Activated T-helper 1 cell treated with anti-CD3 and anti-CD28 coated beads, Interleukin-2, amount 50 U/mL, for 16 hours (primary cell): ENCODE data around the gene RIT1.
"Not testable (repeated sequence)": the region's sequence is repeated elsewhere in the genome, so short reads cannot be mapped to it uniquely, and the experiment has no call there.

ENCODE experiments used
- DNase-seq, 2 donors: peaks; one replicate each; pipeline ENCODE4 v3.0.0-alpha.2; 2020; ENCODE audit warnings: low read depth in 1 of 2, low spot score in 1 of 2

RIT1 gene

DNA sequence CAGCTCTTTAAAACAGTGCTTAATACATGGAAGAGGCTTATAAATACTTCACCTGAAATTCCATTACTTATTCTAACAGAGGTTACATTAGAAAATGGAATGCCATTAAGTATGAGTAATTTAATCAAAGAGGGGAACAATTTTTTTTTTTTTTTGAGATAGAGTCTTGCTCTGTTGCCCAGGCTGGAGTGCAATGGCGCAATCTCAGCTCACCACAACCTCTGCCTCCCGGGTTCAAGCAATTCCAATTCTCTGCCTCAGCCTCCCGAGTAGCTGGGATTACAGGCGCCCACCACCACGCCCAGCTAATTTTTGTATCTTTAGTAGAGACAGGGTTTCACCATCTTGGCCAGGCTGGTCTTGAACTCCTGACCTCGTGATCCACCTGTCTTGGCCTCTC is 15.5 kb downstream of the RIT1 start:
- not testable (repeated sequence) for DNase-seq

DNA sequence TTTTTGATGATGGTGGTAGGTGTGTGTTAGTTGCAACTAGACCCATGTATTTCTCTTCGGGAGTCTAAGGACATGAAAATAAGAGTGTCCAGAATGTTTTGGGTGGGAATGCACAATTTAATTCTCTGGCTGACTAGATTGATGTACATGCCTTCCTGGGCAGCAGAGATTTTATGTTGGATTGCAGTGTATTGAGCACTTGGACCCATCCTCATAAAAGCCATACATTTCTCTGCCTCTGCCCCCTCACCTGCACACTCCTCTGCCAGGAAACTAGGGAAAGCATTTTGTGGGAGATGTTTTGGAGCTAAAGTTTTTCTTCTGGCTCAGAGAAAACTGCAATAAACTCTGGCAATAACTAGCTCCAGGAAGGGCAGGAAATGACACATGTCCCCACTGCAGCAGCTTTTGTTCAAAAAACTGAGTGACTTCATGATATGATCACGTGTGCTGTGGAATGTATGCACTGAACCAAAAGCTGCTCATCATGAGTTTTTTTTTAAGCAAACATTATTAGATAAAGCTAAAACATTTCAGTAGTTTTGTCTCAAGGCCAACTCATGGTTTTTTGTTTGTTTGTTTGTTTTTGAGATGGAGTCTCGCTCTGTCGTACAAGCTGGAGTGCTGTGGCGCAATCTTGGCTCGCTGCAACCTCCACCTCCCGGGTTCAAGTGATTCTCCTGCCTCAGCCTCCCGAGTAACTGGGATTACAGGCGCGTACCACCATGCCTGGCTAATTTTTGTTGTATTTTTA is 17.6 kb downstream of the RIT1 start:
- DNase-seq = no peak

DNA sequence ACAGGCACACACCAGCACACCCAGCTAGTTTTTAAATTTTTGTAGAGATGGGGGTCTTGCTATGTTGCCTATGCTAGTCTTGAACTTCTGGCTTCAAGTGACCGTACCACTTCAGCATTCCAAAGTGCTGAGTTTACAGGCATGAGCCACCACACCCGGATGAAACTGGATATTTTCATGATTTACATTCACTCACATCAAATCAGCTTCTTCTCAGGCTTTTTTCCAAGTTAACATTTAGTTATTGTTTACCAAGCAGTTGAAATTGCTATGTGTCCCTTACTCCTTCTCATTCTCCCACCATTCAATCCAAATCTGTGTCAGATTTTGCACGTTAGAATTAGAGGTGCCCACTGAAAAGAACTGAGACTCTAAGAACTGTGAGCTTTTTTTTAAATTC is 18.4 kb downstream of the RIT1 start:
- DNase-seq = no peak

DNA sequence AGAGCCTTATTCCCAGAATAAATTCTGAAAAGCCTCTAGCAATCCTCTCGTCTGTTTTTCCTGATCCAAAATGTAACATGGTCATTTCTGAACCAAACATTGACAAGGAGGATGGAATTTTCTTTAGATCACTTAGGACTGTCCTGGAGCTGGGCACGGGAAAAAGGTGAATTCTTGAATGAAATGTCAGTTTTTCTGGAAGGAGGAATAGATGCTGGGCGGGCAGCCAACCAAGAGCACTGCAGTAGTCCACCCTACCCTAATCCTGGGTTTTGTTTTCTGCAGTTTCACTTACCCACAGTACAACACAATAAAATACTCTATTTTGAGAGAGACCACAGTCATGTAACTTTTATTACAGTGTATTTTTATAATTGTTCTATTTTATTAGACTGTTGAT is 20.9 kb downstream of the RIT1 start:
- no peak for DNase-seq

DNA sequence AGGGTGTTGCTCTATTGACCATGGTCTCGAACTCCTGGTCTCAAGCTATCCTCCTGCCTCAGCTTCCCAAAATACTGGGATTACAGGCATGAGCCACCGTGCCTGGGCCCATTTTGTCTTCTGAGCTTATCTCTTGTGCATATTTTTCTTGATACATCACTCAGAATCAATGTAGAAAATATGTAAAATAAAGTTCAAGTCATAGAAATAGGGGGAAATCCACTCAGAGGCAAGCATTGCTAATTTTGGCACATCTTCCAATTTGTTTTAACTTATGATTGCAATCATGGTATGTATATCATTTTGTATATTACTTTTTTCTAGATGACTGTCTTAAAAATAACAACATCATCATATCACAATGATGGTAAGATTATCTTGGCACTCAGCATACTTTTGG is 21.6 kb downstream of the RIT1 start:
- DNase-seq = no peak

DNA sequence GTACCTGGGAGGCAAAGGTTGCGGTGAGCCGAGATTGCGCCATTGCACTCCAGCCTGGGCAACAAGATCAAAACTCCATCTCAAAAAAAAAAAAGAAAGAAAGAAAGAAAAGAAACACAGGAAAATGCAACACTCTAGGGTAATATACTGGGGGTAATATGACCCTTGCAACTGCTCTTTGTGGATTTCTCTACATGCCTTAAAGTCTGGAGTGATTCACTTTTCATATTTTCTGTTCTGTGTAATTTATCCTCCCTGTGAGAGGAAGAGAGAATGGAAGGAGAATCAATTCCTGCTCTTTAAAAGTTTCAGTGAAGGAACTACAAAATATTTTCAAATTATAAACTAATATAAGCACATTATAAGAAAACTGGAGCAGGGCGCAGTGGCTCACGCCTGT is 22.7 kb downstream of the RIT1 start:
- no peak for DNase-seq

DNA sequence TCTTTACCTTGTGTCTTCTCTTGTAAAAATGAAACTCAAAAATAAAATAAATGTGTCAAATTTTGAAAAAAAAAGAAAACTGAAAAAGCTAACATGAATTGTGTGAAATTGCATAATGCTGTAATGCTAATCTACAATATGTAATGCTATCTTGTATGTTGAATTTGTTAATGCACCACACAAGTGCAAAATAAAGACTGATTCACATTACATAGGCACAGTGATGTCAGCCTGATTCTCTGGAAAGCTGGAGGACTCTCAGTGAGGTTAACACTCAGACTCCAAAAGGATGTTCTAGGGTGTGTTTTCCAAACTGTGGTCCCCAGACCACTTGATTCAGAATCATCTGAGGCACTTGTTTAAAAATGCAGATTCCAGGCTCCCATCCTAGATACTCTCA is 26.2 kb downstream of the RIT1 start:
- no peak for DNase-seq

DNA sequence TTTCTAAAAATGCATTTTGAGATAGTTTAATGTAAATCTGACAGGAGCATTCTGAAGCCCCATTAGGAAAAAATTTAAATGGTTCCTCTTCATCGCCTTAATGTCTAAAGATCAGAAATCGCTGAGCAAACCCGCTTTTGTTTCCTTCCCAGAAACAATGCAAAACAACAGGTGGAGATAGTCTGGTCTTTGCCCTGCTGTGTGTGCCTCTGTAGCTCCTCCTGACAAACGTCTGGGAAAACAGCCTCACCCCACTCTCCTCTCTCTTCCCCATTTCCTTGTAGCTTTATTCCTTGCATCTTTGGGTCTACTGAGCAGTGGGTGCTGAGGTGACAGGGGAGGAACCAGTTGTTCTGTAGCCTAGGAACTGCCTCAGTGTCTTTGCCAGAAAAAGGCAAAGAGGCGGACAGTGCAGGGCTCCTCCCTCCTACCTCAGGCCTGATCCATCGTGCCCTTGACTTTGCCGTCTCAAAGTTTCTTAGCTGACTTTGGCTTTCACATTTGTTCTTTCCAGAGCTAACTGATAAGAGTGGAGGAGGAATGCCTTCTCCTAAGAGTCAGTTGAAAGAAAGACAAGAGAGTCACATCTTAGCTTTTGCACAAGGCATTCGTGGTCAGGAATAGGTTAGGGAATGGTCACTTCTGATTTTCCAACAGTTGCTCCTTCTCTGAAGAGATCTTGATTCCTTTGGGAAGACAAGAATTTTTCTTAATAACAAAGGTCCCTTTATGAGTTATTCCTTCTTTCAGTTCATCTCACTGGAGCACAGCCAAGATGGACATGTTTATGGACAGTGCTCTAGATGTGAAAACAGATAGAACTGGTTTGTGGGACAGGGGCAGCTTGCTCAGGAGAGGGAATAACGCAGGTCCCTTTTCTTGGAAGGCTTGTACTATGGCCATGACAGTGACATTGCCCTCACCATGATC is 26.9 kb downstream of the RIT1 start:
- DNase-seq = no peak

DNA sequence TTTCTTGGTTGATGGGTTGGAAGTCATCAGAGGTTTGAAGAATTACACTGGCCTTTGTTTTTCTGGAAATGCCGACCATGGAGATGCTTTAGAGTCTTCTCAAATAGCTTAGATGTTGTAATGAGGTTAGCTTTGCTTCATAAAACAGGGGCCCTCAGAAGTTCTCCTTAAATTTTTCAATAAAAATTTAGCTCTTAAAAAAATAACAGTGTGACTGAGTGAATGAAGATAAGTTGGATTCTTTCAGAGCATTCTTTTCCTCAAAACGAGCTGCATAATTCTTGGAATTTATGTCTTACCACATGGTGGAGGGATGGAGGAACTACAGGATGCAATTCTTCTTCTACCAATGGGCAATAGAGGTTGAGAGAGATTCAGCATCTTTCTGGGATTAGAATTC is 28.4 kb downstream of the RIT1 start:
- DNase-seq = no peak

DNA sequence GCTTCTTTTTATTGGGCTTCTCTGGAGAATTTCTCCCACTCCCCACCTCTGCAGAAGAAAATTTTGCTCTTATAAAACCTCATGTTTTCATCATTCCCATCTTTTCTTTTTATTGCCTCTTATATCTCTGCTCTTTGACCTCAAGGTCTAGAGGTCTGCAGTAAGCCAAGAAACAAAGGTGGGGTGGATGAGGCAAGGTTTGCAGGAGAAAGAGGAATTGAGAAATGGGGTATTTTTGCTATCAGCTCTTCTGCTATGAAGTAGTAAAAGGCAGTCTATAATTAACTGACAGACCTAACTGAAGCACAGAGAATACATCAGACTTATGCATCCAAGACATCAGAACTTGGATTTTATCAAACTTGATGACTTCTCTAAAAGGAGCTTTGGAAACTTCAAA is 28.9 kb downstream of the RIT1 start:
- DNase-seq = no peak

DNA sequence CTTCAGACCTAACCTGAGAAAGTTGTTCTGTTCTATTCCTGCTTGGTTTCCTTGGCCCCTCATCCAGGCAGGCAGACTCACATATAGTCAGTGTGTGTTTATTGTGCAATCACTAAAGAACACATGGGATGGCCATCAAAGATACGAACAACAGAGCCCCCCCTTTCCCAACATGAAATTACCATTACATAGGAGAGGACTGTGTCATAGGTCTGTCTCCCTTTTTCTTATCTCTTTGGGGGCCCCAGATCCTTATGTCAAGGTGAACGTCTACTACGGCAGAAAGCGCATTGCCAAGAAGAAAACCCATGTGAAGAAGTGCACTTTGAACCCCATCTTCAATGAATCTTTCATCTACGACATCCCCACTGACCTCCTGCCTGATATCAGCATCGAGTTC is 30.2 kb downstream of the RIT1 start:
- DNase-seq = no peak

DNA sequence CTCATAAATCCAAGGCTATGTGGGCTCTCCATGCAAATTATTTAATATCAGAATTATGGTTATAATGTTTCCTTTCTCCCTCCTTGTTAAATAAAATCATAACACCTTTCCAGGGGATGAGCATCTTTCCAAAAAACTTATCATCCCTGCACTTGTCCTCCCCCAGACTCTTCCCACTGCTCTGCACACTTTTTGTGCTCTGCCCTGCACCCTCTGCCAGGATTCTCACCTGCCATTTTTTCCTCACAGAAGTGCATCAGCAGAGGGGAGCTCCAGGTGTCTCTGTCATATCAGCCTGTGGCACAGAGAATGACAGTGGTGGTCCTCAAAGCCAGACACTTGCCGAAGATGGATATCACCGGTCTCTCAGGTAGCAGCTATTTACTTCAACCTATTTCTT is 30.9 kb downstream of the RIT1 start:
- DNase-seq = no peak

DNA sequence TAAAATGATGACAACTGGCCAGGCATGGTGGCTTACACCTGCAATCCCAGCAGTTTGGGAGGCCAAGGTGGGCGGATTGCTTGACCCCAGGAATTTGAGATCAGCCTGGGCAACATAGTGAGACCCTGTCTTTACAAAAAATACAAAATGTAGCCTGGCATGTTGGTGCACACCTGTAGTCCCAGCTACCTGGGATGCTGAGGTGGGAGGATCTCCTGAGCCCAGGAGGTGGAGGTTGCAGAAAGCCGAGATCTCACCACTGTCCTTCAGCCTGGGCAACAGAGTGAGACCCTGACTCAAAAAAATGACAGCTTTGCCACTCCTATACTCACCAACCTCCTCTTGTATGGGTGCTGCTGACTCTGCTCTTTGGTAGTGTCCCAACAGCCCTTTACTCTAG is 33.2 kb downstream of the RIT1 start:
- DNase-seq = no peak

DNA sequence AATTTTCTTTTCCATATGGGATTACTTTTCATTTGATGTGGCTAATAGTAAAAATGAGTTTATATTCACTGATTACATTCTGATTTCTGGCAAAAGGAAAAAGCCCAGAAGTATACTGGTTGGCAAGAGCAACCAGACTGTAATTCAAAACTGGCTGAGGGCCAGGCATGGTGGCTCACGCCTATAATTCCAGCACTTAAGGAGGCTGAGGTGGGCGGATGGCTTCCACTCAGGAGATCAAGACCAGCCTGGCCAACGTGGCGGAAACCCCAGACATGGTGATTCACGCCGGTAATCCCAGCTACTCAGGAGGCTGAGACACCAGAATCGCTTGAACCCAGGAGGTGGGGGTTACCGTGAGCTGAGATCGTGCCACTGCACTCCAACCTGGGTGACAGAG is 37.3 kb downstream of the RIT1 start:
- no peak for DNase-seq

DNA sequence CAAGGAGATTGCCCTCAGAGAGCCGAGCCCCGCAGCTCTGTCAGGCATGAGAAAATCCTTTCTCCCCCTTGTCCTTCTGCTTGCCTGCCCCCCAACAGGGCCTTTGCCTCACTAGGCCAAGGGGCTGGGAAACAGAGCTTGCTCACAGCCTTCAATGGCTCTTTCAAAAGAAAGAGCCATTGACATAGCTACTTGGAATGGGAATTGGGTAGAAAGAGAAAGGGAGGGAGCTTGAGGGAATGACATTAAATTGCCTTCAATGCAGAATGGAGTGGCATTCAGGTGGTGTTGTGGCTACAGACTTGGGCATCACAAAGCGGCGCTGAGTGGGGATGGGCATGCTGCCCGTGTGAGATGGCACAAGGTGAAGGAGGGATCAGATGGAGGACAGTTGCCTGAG is 38.6 kb downstream of the RIT1 start:
- no peak for DNase-seq

DNA sequence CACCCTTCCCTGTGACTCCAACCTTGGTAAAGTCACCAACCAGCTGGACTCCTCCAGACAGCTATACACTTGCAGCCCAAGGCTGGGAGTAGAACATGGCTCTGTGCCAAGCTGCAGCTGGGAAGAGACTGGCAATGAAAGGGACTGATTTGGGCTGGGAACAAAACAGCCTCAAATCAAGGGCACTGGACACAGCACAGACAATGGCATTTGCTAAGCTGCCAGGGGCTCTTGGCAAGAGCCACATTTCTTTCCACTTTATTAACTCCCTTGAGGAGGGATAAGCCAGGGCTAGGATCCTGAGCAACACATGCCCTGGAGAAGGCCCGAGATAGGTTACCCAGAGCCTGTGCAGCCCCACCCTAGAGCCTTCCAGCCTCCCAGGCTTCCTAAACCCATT is 39.8 kb downstream of the RIT1 start:
- no peak for DNase-seq

DNA sequence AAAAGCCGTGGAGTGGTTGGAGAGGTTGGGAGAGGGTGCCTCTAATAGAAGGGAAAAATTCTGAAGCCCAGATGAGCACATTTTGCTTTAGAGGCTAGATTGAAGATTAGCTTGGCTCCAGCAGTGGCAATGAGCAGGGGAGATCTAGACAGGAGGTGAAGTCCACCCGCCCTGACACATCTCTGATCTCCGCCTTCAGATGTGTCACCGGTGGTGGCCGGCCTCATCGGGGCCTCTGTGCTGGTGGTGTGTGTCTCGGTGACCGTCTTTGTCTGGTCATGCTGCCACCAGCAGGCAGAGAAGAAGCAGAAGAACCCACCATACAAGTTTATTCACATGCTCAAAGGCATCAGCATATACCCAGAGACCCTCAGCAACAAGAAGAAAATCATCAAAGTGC is 43.4 kb downstream of the RIT1 start:
- no peak for DNase-seq

DNA sequence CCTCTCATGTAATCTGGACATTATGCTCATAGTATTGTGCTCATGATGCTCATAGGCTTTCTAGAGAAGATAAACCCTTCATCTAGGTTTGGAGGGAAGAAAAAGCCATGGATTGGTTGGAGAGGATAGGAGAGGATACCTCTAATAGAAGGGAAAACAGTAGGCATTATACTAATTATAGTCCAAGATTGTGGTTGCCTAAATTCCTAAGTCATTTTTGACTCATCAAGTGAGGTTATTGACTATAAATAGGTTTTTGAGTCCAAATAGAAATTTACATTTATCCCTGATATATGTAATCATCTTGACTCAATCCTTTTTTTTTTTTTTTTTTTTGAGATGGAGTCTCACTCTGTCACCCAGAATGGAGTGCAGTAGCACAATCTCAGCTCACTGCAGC is 46.8 kb downstream of the RIT1 start:
- DNase-seq = no peak

DNA sequence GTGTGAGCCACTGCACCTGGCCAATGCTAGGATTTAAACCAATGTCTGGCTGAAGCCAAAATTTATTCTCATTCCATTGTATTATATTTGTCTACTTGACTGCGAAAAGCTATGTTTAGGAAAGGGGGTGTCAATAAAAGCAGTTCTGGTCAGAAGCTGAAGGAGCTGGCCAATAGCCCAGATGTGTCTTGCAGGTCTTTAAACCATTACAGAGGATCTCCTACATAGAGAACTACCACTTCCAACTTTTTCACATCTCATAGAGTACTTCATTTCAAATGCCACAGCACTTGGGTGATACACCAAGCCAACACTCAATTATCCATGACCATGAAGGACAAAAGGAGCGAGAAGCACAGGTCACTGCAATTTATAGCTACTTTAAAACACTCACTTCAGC is 49.3 kb downstream of the RIT1 start:
- DNase-seq = no peak

DNA sequence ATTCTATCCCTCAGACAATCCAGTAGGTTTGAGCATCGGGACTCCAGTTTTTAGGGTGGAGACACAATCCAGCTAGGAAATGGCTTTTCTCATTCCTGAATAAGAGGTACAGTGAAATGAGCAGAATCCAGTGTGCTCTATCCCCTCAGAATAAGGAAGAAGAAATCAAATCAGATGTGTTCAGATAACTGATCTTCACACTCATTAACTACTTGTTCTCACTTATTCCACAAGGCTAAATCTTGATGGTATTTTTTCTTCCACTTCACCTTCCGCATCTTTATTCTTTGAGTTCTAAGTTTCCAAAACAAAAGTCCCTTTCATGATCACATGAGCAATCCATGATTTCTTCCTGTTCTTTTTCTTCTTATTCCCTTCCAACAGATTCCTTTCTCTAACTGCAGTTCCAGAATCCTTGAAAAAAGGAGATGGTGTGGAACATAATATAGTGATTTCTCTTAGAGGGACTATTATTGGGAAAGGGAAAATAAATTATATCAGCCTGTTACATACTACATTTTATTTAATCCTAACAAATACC is 50.1 kb downstream of the RIT1 start:
- no peak for DNase-seq

DNA sequence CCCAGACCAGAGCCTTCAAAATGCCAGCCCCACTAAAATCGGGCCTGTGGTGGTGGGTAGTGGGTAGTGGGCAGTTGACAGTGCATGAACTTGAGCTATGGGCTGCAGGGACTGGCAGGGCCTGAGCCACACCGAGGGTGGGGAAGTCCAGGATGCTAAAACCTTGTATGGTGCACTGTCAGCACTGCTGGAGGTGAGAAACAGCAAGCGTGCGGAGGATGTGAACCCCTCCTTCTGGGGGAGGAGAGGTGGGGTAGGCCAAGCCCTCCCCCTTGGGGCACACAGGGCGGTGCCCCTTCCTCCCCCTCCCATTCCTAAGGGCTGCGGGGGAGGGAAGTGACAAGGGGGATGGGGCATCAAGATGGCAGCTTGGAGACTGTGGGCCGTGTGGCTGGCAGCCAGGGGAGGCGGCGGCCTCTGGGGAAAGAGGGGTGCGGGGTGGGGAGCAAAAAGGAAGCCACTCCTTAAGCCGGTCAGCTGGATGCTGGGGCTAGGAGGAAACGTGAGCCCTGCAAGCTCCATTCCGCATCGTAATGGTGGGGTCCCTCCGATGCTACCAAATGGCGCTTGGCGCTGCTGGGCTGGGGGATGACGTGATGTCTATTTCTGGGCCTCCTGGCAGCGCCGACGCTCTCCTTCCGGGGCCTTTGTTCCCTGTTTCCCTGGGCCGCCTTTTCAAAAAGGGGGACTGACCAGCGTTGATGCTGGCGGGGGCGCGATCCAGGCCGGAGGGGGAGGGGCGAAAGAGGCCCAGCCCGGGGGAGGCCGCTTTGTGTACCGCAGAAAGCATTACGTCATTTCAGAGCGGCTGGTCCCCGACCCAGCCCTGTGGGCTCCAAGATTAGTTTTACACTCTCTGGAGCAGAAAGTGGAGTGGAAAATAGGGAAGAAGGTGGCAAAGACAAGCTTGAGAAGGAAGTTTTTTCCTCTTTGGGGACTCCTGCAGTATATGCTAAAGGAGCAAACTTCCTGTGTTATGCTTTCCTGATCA is 51.0 kb downstream of the RIT1 start:
- DNase-seq = peak in 1 of 2 donors; percentile 18
